Stimulated activated naive CD4-positive, alpha-beta T cell (primary cell): ENCODE data around the gene RNF224.

Experiments
- DNase-seq, 6 experiments: peaks; one replicate each; lab custom pipeline; 2025; lab: John Stamatoyannopoulos, UW

Gene RNF224

DNA sequence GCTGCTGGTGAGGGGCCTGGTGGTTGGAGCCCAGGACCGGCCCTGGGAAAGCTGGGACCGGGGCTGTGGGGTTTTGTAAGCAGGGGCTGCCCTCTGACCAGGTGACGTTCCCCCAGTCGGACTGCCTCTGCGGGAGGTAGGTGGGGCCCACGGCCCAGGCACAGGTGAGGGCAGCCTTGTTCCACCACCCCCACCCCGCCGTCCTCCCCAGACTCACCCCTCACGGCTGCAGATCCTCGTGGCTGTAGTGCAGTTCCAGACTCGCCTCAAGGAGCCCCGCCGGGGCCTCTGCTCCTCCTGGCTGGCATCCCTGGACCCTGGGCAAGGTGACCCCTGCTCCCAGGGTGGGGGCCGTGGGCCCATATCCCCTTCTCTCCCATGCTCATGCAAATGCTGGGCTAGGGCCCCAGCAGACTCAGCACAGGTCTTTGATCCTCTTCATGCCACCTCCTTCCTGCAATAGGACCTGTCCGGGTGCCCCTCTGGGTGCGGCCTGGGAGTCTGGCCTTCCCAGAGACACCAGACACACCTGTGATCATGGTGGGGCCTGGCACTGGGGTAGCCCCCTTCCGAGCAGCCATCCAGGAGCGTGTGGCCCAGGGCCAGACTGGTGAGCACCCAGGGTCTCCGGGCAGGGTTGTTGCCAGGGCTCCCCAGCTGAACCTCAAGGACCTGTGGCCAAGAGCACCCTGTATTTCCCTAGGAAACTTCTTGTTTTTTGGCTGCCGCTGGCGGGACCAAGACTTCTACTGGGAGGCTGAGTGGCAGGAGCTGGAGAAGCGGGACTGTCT, 11.9 kb upstream of the RNF224 start:
- no peak for DNase-seq

DNA sequence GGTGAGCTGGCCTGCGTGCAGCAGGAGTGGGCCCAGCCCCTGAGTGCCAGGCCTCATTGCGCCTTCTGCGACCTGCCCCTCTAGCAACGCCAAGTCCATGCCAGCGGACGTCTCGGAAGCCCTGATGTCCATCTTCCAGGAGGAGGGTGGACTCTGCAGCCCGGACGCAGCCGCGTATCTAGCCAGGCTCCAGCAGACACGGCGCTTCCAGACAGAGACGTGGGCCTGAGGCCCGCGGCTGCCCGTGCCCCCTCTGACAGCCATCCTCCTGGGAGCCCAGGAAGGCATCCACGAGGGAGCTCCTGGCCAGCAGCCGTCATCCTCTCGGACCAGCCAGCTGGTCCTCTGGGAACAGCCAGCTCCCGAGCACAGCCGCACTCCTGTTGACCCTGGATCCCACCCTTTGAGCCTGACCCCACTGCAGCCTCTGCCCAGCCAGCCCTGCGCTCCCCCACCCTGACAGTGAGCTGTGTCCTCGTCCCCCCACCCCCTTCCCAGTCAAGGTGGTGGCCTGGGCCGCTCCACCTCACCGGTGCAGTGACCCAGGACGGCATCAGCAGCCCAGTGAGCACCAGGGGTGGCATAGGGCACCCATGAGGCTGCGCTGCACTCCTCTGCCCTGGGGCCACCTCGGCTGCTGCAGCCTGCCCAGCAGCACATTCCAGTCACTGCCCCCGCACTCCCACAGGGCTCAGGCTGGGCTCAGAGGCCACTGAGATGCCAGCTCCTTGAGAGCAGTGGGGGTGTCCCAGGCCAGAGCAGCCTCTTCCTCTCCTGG, 10.9 kb upstream of the RNF224 start:
- DNase-seq, result no peak

DNA sequence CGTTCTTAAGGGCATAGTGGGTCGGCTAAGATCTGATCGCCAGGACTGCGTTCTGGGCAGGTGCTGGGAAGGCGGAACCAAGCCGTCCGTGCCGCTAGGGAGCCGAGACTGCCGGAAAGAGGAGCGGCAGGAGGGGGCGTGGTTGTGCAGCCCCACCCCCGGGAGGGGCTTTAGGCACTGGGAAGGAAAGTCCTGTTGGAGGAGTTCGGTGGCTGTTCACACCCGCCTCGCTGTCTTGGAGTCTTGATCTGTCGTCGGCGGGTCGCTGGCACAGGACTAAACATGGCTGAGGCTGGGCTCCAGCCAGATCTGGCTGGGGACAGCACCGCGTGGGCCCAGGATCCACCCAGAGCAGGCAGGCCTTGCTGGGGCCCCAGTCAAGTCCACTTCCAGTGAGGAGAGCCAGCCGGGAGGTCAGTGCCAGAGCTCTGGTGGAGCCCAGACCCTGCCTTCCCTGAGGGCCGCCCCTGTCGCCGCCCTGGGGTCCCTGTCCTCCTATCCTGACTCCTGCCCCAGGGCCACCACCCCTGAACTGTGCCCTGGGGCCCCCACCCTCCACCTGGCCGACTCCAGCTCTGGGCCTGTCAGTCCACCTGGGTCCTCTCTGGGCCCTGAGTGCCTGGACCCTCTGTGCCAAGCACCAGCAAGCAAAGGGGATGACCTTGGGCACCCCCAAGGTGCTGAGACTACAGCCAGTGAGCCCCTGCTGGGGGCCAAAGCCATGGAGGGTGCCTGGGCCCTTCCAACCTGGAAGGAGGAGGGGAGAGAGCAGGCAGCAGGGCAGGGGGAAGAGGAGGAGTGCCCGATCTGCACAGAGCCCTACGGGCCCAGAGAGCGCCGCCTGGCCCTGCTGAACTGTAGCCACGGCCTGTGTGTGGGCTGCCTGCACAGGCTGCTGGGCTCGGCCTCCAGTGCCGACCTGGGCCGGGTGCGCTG, 9.8 kb upstream of the RNF224 start:
- DNase-seq, result no peak

DNA sequence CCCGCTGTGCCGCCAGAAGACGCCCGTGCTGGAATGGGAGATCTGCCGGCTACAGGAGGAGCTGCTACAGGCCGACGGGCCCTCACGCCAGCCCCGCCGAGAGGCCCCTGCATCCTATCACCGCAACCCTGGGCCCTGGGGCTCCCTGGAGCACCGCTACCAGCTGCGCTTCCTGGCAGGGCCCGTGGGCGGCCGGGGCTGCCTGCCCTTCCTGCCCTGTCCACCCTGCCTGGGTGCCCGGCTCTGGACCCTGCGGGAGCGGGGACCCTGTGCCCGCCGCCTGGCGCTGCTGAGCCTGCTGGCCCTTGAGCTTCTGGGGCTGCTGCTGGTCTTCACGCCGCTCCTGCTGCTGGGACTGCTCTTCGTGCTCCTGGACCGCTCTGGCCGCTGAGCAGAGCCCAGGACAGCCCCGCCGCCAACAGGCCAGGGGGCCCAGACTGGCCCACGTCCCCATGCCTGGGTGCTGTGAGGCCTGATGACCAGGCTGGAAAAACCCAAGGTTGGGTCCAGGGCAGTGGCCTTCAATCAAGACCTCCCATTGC, 9.0 kb upstream of the RNF224 start:
- no peak for DNase-seq

DNA sequence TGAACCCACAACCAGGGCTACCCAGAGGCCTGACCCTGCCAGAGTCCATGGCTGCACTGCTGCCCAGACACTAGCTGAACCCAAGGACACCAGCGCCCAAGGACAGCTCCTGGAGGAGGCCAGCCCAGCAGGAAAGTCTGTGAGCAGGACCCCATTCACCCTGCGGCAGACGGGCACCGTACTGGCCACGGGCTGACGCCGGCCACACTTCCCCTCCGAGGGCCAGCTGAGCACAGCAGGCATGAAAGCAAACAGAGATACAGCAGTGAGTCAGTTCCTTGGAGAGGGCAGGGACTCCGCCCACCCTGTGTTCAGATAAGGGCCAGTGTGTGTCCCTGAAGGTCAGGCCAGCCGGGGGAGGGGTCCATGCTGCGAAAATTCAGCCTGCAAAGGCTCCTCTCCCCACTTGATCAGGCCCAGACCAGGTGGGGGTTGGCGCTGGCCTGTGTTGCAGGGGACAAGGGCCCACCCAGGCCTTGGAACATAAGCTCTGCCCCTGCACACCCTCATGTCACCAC, 8.5 kb upstream of the RNF224 start:
- DNase-seq, result no peak

DNA sequence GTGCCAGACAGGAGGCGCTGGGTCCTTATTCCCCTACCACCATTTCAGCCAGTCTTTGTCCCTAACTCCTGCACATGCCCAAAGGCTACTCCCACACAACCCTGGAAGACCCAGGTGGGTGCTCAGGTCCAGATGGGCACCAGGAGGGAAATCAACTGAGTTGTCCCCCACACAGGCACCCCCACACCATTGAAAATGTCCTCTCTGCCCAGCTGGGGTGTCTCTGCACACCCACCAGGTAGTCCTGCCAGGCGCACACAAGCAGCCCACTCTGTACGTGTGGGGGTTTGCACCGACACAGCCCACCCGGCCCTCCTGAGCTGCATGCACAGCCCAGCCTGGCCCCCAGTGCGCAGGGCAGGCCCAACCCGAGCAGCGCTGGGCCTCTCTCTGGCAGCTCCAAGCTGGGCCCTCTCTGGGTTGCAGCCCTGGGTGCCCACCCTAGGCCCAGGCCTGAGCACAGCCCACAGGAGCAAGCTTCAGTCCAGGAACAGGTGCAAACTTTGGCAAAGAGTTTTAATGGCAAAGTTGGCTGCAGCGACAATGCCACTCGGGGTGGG, 7.5 kb upstream of the RNF224 start:
- DNase-seq, result no peak

DNA sequence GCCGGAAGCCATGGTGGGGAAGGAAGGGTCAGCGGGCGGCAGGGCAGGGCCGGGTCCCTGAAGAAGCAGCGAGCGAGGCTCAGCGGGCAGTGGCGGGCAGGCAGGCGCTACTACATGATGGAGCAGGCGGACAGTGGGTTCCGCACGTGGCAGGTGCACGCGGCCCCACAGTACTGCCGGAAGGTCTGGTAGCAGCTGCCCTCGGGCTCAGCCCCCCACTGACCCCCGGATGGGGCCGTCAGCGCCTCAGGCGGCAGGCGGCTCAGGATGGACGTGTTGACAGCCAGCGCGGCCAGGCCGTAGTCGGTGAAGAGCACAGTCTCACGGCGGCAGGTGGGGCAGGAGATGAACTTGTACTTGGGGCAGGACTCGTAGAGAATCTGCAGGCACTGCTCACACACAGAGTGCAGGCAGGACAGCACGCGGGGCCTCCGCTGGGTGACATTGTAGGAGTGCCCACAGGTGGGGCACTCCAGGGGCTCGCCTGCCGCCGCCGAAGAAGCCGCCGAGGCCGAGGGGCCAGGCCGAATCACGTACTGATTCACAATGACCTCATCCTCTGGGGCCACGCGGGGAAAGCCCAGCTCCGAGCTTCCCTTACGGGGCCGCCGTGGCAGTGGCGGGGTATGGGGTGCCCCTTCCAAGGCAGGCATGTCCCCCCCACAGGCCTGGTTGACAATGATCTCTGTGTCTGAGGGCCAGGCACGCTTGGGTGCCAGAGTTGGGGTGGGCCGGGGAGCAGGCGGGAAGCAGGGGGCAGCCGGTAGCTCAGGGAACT, 6.8 kb upstream of the RNF224 start:
- no peak for DNase-seq

DNA sequence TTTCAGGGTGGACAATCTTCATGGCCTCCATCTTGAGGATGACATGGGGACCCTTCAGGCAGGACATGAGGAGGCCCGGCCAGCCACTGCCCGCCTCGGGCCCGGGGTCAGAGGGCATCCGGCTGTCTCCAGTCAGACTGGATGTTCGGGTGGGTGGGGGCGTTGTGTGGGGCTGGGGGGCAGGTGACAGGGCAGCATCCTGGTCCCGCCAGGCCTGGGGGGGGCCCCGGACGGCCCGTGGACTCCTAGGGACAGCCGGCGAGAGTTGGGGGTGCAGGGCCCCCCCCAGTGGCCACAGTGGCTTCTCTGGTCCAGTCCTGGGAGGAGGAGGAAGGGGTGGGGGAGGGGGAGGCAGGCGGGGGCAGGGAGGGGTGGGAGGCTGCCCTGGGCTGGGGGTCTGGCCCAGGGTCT, 6.2 kb upstream of the RNF224 start:
- DNase-seq, result no peak

DNA sequence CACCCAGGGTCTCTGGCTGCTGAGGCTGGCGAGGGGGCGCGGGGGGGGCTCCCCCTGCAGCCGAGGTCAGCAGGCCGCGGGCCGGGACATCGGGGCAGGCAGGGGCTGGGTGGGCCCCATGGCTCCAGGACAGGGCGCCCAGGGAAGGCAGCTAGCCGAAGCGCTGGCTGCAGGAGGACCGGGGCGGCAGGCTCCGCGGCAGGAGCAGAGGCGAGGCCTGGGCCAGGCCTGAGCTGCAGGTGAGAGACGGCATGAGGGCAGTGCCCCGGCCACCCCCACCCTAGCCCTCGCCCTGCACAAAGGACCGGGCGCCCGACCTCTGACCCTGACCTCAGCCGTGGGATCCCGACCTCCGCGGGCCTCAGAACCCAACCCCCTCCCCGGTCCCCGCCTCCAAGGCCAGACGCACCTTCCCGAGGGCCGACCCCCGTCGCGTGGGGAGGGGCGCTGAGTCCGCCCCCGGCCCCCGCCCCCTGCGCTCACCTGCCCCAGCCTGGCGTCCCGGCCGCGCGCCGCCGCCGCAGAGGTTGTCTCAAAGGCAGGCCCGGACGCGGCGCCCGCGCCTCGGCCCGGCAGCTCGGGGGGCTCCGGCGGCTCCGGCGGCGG, 5.7 kb upstream of the RNF224 start:
- peak in 2 of 6 experiments; percentile 11 to 33 for DNase-seq

DNA sequence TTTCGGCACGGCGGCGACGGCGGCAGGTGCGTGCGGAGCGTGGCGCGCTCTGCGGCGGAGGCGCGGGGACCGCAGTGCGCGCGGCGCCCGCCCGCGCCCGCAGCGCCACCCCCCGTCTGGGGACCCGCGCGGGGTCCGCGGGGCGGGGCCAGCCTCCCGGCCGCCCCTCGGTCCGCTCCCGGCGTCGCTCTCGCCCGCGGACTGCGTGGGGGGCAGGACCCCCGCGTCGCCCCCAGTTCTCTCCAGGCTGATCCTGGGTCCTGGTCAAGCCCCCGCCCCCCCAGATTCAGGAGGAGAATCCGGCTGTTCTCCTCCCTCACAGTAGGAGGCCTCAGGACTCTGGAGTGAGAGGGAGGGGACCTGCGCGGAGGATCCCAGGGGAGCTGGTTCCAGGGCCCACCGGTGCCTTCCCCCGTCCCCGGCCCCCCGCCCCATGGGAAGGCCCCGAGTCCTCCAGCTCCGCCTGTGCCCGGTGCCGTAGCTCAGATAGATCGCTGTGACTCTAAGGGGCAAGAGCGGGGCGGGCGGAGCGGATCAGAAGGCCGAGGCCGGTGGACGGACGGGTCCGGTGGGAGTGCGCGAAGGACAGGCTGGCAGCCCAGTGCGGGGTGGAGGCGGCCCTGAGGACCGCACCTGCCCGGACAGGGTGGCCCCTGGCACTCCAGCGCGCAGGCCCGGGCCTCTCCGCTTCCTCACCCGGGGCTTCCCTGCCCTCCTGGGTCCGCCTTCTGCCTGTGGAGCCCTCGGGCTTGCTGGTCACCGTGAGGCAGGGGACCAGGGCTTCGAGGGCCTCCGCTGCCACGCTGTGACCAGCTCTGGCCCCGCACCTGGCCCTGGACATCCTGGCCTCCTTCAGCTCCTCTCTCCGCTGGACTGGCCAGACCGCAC, 4.9 kb upstream of the RNF224 start, which contains the start of gene RNF208:
RNF208 (minus strand) TSS at position 51 of the 888 bp plus-strand sequence. CDS start 1,028 bp downstream, outside the sequence.
- DNase-seq, result peak in 3 of 6 experiments; percentile 21 to 58 (median 40)

DNA sequence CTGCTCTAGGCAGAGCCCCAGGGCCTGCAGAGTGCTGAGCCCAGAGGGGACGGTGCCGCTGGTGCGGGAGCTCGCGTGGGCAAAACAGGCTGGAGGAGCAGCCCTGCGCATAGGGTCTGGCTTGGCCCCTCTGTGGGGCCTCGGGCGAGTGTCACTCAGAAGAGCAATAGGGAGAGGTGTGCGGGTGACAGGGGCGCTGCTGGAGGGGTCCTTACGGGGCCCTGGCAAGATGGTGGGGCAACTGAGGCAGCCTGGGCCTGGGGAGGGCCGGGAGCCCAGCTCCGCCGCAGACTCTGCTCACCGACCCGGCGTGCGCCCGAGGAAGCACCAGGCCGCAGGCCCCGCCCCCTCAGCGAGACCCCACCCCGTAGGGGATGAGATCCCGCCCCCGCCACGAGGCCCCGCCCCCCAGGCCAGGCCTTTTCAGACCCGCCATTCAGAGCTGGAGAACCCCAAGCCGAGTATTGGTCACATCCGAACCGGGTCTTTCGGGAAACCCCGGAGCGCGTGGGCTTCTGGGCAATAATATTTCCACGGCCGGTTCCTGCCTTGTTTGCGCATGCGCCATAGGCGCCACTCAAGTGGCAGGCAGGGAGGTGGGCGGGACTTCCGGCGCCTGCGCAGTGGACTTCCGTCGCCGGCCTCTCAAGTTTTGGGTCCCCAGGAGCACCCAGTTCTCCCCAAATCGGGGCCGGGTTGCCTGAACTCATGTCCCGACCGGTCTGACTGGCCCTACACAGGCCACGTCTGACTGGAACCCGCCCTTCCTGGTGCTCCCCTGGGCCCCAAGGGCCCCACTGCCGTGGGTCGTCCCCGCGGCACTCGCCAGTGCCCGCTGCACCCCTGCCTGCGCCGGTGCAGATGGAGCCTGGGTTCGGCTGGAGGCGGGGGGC, 4.0 kb upstream of the RNF224 start:
- peak; percentile 96 to 99 (median 98) for DNase-seq

DNA sequence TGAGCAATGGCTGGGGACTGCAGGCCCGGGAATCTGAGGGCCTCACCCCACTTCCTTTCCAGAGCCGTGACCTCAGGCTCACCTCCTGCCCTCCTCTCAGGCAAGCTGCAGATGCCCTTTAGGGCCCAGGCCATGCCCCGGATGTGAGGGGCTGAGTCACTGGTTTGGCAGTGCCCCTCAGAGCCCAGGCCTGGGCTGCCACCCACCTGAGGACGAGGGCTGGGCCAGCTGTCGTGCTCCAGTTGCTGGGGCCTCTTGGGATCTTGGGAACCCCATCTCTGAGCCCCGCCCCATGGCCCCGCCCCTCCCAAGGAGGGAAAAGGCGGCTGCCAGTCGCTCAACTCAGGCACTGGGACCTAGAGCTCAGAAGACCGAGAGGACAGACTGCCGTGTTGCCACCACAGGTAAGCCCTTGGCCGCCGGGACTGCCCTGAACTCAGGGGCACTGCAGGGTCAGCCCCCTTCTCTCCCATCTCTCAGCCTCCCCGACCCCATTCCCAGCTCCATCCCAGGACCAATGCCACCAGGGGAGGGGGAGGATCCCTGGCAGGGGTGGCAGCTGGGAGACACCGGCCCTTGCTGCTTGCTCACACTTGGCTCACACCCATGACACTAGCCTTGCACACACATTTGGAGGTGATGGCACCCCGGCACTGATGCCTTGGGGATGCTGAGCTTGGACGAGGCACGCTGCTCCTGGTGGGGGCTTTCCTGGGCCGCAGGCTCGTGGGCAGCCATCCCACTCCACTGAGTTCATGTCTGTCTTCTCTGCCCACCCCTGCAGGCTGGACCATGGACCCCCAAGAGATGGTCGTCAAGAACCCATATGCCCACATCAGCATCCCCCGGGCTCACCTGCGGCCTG, 2.2 kb upstream of the RNF224 start, which contains the start of gene CYSRT1:
CYSRT1 (plus strand) TSS at position 345 of the 865 bp plus-strand sequence; CDS start at position 793, 448 bp downstream.
- DNase-seq, result no peak

DNA sequence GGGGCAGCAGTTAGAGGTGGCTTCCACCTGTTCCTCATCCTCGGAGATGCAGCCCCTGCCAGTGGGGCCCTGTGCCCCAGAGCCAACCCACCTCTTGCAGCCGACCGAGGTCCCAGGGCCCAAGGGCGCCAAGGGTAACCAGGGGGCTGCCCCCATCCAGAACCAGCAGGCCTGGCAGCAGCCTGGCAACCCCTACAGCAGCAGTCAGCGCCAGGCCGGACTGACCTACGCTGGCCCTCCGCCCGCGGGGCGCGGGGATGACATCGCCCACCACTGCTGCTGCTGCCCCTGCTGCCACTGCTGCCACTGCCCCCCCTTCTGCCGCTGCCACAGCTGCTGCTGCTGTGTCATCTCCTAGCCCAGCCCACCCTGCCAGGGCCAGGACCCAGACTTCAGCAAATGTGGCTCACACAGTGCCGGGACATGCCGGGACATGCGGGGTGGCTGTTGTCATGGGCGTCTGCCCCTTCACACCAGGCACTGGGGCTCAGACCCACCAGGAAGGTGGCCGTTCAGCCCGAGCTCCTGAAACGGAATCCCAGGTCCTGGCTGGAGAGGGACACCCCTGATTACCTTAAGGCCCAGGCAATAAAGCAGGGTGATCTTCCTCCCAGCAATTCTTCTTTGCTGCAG, 1.5 kb upstream of the RNF224 start:
- no peak for DNase-seq

DNA sequence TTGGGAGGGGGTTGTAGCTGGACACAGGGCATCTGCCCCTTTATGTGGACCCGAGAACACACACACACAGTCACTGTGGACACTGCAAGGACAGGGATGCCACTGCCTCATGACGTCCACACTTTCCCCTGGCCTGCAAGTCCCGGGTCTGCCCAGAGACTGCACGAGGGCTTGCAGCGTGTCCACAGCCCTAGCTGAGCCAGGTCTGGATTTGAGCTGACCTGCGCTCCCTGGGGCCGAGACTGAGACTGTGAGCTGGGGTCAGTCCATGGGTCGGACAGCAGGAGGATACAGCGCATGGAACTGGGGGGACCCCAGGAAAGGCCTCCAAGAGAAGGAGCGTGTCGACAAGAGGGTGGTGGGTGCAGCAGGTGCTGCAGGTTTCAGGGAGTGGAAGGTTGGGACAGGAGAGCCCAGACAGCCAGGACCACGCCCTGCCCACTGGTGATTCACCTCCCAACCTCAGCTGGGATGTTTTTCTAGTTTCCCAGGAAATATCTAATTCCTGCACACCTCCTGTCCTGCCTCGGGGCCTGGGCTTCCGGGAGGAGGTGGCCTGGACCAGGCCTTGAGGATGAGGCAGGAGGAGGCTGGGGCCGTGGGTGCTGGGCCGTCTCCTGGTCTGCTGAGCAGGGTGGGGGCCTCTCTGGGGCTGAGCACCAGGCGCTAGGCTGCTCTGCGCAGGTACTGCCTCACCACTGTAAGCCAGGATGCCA, 806 bp upstream of the RNF224 start:
- no peak for DNase-seq

DNA sequence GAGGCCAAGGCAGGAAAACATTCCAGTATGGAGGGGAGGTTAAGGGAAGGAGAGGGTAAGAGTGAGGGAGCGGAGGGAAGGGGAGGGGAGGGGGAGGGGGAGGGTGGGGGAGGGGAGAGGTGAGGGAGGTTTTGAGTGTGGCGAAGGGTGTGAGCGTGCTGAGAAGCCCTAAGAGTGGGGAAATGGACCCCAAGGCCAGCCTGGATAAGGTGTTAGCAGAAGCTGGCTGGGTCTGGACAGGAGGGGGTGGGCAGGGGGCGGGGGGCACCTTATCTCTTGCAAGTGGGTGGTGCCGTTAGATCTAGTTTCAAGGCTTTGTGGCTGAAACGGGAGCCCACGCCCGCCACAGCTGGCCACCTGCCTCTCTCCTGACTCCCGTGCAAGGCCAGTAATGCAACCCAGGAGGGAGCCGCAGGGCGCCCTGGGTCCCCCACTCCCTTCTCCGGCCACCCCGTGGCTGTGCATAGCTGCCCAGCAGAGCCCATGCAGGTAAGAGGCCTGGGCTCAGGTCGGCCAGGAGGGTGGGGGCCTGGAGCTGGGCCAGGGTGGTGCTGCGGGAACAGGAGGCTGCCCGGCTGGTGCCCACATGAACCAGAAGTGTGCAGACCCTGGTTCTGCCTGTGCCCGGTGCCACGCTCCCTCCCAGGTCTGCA, 677 bp downstream of the RNF224 start:
- no peak for DNase-seq
